Right lobe of liver (tissue), 4 donors: Measurements from ENCODE around the gene ARL15.

Source experiments
- CTCF ChIP-seq, 4 donors: fragments of 200-600 bp in 3 of 4; fragments of 450-650 bp in 1 of 4; IDR thresholded peaks; one replicate each; pipeline versions ENCODE4 v1.5.1 to v1.8.0; 2016 to 2022; ENCODE audit warnings: antibody characterized with exemption in 4 of 4, mild to moderate bottlenecking in 2 of 4
- POLR2A ChIP-seq: fragments of 450-650 bp; IDR thresholded peaks from one replicate; pipeline ENCODE4 v1.6.1; 2017; ENCODE audit warnings: antibody characterized with exemption, mild to moderate bottlenecking
- donor health status: DM: no; HTN: no; CAD: no.
- donor health status: DM: no; HTN: no; CAD: no.
- donor health status: DM: no; HTN: yes; CAD: no.

- TF ChIP-seq CTCF (IDR thresholded peaks at IDR 0.05) (no peak), POLR2A (no peak)
Measured at GRCh38 chr5:54002779-54003178, 307.6 kb downstream of the ARL15 start.
